ENCODE data around the gene ZBP1. TPM values are rescaled to one million over a fixed set of nuclear protein-coding genes. Genes with fewer than 3 reads are reported as not detected.

The ZBP1 gene
- total RNA-seq, 3 donors from 2014 or later (not counting 1 experiment from before 2014, with no cell fraction given): 95.4 to 99.7 (median 97.8) TPM

DNA sequence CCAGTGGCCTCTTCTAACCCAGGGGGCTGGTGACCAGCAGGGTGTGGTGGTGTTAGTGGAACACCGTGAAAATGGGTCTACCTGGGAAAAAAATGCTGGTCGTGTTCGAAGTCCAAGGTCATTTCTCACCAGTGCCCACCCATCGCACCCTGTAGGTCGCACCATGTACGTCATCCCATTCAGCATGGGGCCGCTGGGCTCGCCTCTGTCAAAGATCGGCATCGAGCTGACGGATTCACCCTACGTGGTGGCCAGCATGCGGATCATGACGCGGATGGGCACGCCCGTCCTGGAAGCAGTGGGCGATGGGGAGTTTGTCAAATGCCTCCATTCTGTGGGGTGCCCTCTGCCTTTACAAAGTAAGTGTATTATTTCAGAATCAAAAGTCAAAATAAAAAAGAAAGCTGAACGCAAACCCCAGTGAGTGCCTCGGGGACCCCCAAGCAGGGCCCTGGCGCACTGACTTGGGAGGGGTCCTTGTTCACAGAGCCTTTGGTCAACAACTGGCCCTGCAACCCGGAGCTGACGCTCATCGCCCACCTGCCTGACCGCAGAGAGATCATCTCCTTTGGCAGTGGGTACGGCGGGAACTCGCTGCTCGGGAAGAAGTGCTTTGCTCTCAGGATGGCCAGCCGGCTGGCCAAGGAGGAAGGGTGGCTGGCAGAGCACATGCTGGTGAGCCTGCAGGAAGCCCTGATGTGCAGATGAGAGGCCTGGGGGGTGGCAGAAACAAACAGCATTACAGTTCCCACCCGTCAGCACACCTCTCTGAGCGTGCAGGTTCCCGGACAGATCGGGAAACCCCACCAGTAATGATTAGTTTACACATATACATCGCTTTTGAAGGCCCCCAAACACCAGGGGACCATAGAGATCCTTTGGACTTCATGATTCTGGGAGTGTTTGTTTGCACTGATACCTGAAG, 57.4 kb downstream of the ZBP1 start:
- H3K27ac Mint-ChIP-seq: no peak overlapping the region
- no peaks in the 10 kb centered on the region for H3K4me1 ChIP-seq (ENCODE audit: control insufficient read depth, insufficient read depth, low read length)
- peaks cover 11 to 42% of the 10 kb centered on the region in 2 donors for H3K27me3 Mint-ChIP-seq (ENCODE audit: low read depth in 2 of 2)
- ATAC-seq: no peak
- H3K27me3 ChIP-seq (ENCODE audit: control insufficient read depth, insufficient read depth, low read length): no peaks in the 10 kb centered on the region
- no peak for DNase-seq
- H3K4me3 Mint-ChIP-seq: no peak overlapping the region
- no peak overlapping the region for H3K4me3 ChIP-seq (ENCODE audit: low read length)
- WGBS (ENCODE audit: insufficient coverage): 91% methylated on average over 34 of the region's 35 CpGs
- no peaks in the 10 kb centered on the region for H3K9me3 ChIP-seq (ENCODE audit: control insufficient read depth, insufficient read depth, low read length)
- H3K36me3 Mint-ChIP-seq: no peaks in the 10 kb centered on the region
- no peaks in the 10 kb centered on the region for H3K4me1 Mint-ChIP-seq
- intact Hi-C loops (cut with micrococcal nuclease): no loop called here
- H3K36me3 ChIP-seq (ENCODE audit: control insufficient read depth, insufficient read depth, low read length): no peaks in the 10 kb centered on the region
- TF ChIP-seq, protein P1, sequence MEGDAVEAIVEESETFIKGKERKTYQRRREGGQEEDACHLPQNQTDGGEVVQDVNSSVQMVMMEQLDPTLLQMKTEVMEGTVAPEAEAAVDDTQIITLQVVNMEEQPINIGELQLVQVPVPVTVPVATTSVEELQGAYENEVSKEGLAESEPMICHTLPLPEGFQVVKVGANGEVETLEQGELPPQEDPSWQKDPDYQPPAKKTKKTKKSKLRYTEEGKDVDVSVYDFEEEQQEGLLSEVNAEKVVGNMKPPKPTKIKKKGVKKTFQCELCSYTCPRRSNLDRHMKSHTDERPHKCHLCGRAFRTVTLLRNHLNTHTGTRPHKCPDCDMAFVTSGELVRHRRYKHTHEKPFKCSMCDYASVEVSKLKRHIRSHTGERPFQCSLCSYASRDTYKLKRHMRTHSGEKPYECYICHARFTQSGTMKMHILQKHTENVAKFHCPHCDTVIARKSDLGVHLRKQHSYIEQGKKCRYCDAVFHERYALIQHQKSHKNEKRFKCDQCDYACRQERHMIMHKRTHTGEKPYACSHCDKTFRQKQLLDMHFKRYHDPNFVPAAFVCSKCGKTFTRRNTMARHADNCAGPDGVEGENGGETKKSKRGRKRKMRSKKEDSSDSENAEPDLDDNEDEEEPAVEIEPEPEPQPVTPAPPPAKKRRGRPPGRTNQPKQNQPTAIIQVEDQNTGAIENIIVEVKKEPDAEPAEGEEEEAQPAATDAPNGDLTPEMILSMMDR (IDR thresholded peaks at IDR 0.05): no peak
- no peak overlapping the region for H3K27ac ChIP-seq (ENCODE audit: low read length)
- no peaks in the 10 kb centered on the region for H3K9me3 Mint-ChIP-seq

DNA sequence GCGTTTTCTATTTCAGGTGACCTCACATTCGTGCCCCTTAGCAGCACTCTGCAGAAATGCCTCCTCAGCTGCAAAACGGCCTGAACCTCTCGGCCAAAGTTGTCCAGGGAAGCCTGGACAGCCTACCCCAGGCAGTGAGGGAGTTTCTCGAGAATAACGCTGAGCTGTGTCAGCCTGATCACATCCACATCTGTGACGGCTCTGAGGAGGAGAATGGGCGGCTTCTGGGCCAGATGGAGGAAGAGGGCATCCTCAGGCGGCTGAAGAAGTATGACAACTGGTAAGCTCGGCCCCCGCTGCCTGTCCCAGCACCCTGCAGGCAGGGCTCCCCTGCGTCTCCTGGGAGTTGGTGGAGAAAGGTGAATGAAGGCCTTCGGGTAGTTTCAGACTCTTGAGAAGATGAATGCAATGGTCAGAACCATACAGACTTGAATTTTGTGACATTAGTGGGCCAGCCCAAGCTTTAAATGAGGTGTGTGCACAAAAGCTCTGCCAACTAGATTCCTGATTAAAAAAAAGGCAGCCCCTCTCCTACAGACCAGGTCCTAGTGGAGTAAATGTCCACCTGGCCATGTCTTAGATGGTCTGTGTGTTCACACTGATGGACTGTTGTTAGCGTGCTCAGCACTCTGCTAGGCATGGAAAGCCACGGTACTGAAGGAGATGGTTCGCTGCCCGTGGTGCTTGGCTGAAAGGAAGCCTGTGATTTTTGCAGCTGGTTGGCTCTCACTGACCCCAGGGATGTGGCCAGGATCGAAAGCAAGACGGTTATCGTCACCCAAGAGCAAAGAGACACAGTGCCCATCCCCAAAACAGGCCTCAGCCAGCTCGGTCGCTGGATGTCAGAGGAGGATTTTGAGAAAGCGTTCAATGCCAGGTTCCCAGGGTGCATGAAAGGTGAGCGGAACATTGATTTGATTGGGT, 58.6 kb downstream of the ZBP1 start:
- Mint-ChIP-seq H3K27ac (no peak overlapping the region), H3K4me1 (no peaks in the 10 kb centered on the region), H3K4me3 (no peak overlapping the region), H3K9me3 (no peaks in the 10 kb centered on the region), H3K36me3 (no peaks in the 10 kb centered on the region), H3K27me3 (ENCODE audit: low read depth in 2 of 2) (peaks cover 17 to 53% of the 10 kb centered on the region in 2 donors)
- TF ChIP-seq, protein P1 (IDR thresholded peaks at IDR 0.05): no peak
- Histone ChIP-seq H3K4me3 (ENCODE audit: low read length) (no peak overlapping the region), H3K4me1 (ENCODE audit: control insufficient read depth, insufficient read depth, low read length) (no peaks in the 10 kb centered on the region), H3K27me3 (ENCODE audit: control insufficient read depth, insufficient read depth, low read length) (no peaks in the 10 kb centered on the region), H3K36me3 (ENCODE audit: control insufficient read depth, insufficient read depth, low read length) (no peaks in the 10 kb centered on the region), H3K9me3 (ENCODE audit: control insufficient read depth, insufficient read depth, low read length) (no peaks in the 10 kb centered on the region), H3K27ac (ENCODE audit: low read length) (no peak overlapping the region)
- ATAC-seq (no peak), DNase-seq (no peak)
- intact Hi-C loops (cut with micrococcal nuclease): no loop called here
- 75% methylated on average over 23 of the region's 24 CpGs for WGBS (ENCODE audit: insufficient coverage)

DNA sequence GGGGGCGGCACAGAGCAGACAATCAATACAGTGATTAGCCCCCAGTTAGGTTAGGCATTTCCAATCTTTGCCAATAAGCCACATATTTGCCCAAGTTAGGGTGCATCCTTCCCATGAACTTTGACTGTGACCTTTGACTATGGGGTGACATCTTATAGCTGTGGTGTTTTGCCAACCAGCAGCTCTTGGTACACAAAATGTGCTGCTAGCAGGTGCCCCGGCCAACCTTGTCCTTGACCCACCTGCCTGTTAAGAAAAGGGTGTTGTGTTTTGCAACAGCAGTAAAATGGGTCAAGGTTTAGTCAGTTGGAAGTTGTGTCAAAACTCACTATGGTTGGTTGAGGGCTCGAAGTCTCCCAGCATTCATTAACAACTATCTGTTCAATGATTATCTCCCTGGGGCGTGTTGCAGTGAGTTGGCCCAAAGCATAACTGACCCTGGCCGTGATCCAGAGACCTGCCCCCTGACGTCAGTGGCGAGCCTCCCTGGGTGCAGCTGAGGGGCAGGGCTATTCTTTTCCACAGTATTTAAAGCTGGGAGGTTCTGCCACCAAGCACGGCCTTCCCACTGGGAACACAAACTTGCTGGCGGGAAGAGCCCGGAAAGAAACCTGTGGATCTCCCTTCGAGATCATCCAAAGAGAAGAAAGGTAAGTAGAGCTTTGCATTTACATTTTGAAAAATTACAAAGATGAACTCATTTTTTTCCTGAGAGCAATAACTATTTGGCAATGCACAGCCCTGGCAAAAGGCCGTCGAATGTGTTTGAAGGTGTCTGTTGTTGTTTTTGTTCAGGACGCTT, 59.5 kb downstream of the ZBP1 start, which contains the start of gene PCK1:
PCK1 (plus strand) TSS at position 557 of the 802 bp plus-strand sequence. CDS start 302 bp downstream, outside the sequence.
- Histone ChIP-seq H3K4me3 (ENCODE audit: low read length) (no peak within 1 kb of the TSS), H3K9me3 (ENCODE audit: control insufficient read depth, insufficient read depth, low read length) (no peaks in the 10 kb centered on the region), H3K27me3 (ENCODE audit: control insufficient read depth, insufficient read depth, low read length) (no peaks in the 10 kb centered on the region), H3K27ac (ENCODE audit: low read length) (no peak within 1 kb of the TSS), H3K4me1 (ENCODE audit: control insufficient read depth, insufficient read depth, low read length) (no peaks in the 10 kb centered on the region), H3K36me3 (ENCODE audit: control insufficient read depth, insufficient read depth, low read length) (no peaks in the 10 kb centered on the region)
- intact Hi-C loops (cut with micrococcal nuclease): no loop called here
- H3K4me1 Mint-ChIP-seq: no peaks in the 10 kb centered on the region
- peaks cover 14 to 53% of the 10 kb centered on the region in 2 donors for H3K27me3 Mint-ChIP-seq (ENCODE audit: low read depth in 2 of 2)
- ATAC-seq: no peak
- TF ChIP-seq, protein P1 (IDR thresholded peaks at IDR 0.05): no peak
- no peaks in the 10 kb centered on the region for H3K9me3 Mint-ChIP-seq
- WGBS (ENCODE audit: insufficient coverage): 88% methylated on average over 14 of the region's 14 CpGs
- no peak within 1 kb of the TSS for H3K27ac Mint-ChIP-seq
- no peak within 1 kb of the TSS for H3K4me3 Mint-ChIP-seq
- H3K36me3 Mint-ChIP-seq: no peaks in the 10 kb centered on the region
- no peak for DNase-seq
